SIG-M5 treated with dmso at 0.1 percent for 504 hours (cell line): ENCODE results near the gene RSRC1.
A peak's percentile ranks its signal among the peaks of the same experiment; 100 is the strongest.
"Not testable (repeated sequence)": the region's sequence is repeated elsewhere in the genome, so short reads cannot be mapped to it uniquely, and the experiment has no call there.

Experiments used
- DNase-seq: peaks from one replicate; lab custom pipeline; 2025; ENCODE audit not compliant: unreplicated experiment; lab: John Stamatoyannopoulos, UW

RSRC1 gene

DNA sequence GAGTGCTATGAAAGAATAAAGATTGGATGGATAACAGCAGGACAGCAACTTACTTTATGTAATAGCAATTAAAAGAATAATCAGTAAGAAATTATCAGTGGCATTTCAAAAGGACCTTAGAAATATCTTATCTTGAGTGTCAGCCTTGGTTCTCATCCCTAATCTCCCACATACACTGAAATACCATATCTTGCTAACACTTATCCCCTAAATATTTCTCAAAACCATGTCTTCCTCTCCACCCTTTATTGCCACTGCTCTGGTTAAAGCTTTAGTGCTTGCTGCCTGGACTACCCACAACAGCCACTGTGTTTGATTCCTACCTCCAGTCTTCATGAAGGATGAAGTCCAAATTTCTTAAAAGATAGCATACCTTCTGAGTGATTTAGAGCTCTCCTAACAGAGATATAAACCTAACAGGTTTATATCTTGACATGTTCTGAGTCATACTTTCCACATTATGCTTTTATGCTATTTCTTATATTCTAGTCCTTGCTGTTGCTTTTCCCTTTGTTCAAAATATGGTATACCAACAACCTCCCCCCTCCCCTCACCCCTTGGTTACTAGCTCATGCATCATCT, 202.8 kb downstream of the RSRC1 start:
- DNase-seq: no peak

DNA sequence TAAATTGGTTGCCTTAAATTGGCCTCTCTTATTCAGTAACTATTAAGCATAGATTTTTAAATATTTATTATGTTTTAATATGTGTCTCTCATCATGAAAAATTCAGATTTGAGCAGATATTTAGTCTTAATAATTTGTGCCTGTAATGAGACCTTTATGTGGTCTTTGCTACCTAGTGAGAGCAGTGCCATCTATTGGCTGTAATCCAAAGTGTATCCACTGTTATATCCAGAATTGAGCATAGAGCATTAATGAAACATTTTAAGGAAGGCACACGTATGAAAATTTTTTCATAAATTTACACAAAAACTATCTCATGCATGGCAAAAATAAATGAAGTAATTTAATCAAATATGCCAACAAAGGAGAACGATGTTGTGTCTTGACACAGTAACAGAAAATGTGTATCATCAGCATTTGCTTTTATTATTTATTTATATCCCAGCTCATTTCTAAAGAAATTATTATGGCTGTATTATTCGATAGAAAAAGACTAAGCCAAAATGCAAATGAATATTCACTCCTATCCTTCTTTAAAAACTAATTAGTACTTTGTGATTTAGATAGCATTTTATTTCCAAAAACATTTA, 203.5 kb downstream of the RSRC1 start:
- peak; percentile 41 for DNase-seq

DNA sequence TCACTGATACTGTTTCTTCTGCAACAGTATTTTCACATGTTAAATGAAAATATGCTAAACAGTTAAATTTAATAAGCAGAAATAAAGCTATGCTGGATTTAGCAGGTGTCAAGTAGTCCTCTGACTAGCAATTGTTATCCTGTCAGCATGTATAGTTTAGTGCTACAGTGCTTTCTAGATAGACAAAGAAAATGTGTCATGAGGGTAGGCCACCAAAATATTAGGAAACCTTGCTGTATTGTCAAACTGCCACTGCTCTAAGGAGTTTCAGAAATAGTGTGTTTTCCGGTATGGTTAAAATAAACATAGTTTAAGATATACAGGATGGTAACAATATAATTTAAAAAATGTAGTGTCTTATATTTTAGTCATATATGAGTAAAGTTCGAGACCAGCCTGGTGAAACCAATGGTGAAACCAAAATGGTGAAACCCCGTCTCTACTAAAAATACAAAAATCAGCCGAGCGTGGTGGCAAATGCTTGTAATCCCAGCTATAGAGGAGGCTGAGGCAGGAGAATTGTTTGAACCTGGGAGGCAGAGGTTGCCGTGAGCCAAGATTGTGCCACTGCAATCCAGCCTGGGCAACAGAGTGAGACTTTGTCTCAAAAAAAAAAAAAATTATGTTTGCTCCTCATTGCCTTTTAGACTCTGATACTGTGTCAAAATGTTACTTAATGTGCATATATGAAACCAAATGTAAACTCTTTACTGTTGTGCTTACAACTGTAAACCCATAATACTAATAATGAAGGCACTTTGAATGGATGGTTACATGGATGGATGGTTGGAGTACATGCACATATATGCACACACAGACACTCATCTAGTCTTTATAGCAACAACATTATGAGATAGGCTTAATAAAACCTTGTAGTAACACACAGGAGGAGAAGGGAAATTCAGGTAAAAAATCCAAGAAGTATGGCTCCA, 204.8 kb downstream of the RSRC1 start:
- no peak for DNase-seq

DNA sequence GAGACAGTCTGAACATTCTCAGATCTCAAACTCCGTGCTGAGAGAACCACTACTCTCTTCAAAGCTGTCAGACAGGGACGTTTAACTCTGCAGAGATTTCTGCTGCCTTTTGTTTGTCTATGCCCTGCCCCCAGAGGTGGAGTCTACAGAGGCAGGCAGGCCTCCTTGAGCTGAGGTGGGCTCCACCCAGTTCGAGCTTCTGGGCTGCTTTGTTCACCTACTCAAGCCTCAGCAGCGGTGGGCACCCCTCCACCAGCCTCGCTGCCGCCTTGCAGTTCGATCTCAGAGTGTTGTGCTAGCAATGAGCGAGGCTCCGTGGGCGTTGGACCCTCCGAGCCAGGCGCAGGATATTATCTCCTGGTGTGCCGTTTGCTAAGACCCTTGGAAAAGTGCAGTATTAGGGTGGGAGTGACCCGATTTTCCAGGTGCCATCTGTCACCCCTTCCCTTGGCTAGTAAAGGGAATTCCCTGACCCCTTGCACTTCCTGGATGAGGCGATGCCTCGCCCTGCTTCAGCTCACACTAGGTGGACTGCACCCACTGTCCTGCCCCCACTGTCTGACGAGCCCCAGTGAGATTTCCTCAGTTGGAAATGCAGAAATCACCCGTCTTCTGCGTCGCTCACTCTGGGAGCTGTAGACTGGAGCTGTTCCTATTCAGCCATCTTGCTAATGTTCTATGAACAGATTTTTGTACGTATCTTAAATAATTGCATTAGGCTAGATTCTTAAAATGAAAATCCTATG, 220.0 kb downstream of the RSRC1 start:
- DNase-seq: not testable (repeated sequence)

DNA sequence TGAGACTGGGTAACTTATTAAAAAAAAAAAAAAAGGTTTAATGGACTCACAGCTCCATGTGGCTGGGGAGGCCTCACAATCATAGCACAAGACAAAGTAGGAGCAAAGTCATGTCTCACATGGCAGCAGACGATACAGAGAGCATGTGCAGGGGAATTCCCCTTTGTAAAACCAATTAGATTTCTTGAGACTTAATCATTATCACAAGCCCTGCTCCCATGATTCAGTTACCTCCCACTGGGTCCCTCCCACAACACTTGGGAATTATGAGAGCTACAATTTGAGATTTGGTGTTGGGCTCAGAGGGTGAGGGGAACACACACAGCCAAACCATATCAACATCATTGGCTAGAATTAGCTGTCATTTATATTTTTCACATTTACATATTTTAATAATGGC, 221.0 kb downstream of the RSRC1 start:
- no peak for DNase-seq

DNA sequence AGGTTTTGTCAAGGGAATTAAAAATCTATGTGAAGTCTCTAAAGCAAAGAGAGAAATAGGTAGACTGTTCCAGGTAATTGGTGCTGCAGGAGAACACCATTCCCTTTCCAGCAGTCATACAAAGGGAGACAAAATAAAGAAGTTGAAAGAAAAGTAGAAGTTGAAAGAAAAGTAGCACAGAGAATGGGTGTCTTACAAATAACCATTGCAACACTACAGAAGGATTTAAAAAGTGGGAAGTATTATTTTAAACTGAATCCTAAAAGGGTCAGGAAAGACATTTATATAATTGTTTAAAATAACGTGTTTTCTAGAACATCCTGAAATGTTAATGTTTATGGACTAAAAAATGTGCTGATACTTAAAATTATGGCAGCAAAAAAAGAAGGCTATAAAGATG, 223.8 kb downstream of the RSRC1 start:
- DNase-seq: peak; percentile 49

DNA sequence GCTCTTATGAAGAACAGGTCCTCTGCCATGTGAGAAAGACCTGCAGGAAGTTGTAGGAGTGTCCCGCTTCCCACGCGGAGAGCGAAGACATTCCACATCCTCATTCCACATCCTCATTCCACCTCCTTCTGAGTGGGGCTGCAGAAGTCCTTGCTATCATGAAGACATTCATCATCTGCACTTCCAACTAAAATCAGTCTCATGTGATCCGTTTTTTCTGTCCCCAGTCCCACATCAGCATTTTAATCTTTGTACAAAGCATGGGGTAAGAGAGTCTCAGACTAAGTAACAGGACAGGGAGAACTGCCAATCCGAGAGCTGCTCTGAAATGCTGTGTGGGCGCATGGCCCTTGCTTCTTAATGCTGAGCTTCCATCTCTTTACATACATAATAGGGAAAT, 227.2 kb downstream of the RSRC1 start:
- no peak for DNase-seq

DNA sequence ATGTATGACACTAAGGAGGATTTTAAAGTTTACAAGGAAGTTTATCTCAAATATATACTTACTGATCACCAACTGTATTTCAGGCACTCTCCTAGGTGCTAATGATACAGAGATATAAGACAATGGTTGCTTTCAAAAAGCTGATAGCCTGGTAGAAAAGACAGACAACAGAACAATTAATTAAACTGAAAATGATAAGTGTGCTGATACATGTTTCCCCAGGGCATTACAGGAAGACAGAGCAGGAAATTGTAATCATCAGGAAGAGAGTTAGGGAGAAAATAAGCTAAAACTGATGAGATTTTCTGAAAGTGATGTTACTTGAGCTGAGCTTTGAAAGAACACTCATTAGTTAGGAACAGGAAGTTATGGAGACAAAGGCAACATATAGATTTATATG, 229.7 kb downstream of the RSRC1 start:
- DNase-seq: no peak

DNA sequence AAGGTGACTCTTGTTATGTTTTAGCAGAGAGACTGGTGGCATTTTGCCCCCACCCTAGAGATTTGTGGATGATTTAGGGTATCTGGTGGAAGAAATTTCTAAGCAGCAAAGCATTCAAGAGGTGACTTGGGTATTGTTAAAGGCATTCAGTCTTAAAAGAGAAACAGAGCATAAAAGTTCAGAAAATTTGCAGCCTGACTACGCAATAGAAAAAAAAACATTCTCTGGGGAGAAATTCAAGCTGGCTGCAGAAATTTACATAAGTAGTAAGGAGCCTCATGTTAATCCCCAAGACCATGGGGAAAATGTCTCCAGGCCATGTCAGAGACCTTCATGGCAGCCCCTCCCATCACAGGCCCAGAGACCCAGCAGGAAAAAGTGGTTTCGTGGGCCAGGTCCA, 231.1 kb downstream of the RSRC1 start:
- DNase-seq: not testable (repeated sequence)

DNA sequence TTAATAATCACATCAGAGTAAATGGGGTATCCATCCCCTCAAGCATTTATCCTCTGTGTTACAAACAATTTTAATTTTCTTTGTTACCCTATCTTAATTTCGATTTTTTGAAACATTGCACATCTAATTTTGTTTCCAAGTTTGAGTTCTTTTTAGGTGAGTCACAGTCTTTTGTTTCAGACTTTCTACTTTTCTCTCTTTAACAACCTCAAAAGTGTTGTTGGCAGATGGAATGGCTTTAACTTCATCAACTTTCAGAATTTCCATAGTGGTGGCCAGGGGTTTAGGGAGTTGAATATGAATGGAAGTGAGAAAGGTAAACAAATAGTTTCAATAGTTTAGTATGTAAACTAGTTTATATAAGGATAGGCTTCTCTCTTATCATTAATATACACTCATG, 238.1 kb downstream of the RSRC1 start:
- DNase-seq: no peak

DNA sequence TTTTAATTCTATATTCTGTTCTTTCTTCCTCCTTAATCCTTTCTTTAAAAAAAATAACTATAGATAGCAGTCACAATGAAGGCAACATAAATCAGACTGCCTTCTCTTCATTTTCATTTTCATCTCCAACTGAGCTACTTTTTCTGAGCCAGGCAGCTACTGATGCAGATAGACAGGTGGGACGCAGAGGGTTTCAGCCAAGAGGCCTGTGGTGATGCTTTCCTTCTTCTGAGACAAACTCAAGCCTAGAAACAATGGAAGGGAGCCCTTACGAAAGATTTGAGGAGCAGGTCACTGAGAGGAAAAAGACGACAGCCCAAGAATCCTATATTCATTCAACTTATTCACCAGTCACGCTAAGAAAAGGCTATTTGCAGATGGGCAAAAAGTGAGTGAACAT, 241.1 kb downstream of the RSRC1 start:
- DNase-seq: no peak

DNA sequence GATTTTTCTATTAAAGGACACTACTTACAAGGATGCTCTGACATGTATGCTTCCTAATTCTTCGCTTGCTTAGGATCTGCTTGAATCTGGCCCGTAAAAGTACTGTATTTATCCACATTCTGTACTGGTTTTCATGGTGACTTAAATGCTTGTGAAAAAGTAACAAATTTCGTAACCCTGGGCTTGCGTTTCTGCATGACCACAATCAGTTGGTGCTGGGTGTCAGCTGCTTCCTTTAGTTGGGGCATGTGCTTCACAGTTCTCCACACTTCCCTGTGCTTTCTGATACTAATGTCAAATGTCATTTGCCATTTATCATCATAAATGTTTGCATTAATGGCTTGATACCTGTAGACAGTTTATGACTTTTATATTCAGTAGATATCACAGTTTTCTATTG, 242.7 kb downstream of the RSRC1 start:
- DNase-seq: peak; percentile 94

DNA sequence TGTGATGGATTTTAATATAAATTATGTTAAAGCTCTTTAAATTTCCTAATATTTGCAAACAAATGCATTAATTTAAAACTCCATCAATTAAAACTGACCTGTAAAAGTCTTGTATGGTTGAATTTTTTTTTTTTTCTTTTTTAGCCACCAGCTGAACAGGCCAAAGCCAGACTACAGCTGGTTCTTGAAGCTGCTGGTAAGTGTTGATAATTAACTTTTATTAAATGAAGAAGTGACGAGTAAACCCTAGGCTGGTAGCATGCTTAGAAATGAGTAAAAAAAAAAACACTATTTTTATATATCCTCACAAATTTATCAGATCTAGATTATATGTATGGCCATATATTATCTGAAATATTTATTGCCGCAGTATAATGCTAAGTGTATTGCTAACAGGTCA, 244.8 kb downstream of the RSRC1 start:
- no peak for DNase-seq

DNA sequence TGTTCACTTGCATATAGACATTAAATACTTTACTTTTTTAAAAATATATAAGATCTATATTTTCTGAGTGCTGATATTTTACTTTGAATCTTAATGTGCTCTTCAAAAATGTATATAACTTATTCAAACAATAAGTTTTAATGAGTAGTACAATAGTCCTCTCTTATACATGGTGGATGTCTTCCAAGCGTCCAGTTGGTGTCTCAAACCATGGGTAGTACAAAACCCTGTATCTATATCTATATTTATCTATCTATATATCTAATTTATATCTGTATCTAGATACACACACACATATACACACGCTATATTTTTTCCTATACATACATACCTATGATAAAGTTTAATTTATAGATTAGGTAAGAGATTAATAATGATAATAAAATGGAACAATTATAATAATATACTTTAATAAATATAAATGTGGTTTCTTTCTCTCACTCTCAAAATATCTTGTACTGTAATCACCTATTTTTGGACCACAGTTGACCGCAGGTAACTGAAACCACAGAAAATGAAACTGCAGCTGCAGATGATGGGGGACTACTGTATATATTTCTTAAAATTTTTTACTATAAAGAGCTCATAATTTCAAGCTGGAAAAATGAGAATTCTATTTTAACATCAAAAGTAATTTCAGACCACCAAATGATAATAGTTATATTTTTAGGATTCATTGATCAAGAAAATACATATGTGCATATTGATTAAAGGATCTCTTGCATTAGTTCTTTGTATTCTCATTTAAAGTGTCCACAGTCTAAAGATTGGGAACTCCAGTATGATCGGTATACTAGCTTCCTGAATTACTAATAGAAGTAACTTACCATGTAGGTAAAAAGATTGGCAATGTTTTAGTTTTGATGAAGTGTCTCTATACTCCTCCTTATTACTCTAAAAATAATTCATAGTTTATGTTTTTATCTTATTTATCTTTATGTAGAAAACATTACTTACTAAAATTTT, 246.0 kb downstream of the RSRC1 start:
- DNase-seq: no peak

DNA sequence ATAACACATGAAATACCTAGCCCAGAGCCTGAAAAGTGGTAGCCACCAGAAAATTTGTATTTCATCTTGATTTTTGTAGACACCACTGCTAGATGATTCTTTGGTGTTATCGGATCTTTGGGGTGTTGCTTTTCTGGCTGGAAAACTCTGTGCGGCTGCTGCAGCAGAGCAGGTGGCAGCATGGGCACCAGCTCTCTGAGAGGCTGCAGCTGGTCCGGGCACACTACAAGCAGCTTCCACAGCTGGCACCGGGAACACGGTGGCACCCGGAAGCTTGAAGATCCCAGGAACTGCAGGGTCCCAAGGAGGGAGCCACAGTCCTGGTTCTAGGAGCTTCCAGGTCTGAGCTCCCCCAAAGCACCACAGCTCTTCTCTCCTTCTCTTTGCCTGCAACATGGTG, 249.4 kb downstream of the RSRC1 start:
- DNase-seq: no peak

DNA sequence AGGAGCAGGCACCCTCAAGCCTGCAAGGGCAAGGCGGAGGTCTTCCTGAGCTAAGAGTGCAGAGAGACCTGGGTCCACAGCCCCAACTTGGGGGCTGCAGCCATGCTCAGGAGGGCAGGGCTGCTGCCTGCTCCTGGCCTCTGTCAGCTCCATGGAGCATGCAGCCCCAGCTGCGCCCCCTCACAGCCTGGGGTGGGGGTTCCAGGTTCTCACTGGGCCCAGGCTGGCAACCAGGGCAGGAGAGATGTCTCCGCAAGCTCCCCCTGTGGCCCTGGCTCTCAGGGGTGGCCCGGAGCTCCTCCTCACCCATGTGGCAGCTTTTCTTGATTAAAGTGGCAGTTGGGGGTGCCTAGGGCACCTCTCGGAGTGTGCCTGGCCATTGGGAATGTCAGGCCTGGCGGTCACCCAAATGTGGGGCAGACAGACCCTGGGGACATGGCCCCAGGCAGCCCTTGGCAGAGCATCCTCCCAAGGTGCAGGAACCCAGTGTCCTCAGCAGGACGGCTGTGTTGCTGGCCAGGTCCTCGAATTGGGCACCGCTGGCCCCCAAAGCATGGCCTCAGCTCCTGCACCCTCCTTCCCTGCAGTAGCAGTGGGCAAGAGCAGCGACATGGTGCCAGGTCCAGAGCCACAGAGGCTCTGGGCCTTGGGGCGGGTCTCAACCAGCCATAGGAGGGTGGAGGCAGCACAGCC, 251.0 kb downstream of the RSRC1 start:
- no peak for DNase-seq

DNA sequence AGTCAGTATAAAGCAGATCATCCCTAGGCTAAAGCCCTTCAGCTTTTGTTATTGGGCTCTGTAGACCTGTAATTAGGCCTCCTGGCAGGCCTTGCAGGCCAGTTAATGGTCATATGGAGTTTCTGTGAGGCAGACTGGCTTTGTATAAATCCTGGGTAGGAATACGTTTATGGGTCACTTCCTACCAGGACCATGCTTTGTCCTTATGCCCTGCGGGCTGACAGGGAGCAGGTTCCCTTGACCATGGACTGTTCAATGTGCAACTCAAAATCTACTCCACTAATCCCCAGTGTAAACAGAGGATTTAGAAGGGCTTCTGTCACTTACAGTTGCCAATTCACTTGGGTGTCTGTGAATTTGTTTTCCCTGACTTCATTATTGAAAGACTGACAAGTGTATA, 258.4 kb downstream of the RSRC1 start:
- no peak for DNase-seq

DNA sequence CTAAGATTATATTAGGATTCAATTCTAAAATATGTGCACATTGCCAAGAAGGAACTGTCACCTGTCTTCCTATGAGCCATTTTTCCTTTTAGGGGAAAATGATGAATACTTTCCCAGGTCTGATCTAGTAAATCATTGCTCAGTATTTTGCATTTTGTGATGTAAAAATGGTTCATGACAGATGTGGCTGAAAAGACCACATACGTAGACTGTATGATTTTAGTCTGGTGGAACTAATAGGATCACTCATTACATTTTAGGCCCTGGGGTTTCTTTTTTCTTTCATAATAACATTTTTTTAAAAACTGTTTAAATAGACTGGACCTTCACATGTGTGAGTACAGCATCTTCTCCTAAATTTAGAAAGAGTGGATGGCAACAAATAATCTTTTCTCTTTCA, 259.4 kb downstream of the RSRC1 start:
- no peak for DNase-seq

DNA sequence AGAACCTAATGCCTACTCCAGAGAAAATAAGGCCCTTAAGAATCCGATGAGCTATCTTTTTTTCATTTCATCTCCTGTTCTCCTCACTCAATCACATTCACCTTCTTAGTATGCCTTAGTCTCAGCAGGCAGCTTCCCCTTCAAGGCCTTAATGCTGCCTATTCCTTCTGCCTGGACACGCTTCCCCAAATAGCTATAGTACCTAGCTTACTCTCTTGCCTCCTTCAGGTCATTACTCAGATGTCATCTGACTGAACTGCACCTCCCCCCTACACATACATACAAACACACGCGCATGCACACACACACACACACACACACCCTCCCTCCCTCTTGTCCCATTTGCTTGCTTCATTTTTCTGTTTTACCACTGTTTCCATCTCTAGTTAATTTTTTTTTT, 269.6 kb downstream of the RSRC1 start:
- DNase-seq: no peak
